Stimulated activated CD8-positive, alpha-beta memory T cell treated with anti-CD3 and anti-CD28 coated beads, Interleukin-4, amount 100 ng/mL, for 24 hours (primary cell): ENCODE measurements around the gene PLK1.

Experiments used
- DNase-seq: peaks from one replicate; pipeline ENCODE4 v3.0.0-alpha.2; 2020; ENCODE audit warnings: low read depth

PLK1 gene

DNA sequence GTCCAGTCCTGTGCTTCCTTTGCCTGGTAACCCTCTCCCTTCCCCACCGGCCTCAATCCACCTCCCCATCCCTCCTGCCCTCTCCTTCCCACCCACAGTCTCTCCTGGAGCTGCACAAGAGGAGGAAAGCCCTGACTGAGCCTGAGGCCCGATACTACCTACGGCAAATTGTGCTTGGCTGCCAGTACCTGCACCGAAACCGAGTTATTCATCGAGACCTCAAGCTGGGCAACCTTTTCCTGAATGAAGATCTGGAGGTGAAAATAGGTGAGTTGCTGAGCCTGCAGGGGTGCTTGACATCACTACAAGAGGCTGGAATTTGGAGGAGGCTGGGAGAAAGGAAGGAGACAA is 1.3 kb downstream of the PLK1 start:
- DNase-seq: no peak

DNA sequence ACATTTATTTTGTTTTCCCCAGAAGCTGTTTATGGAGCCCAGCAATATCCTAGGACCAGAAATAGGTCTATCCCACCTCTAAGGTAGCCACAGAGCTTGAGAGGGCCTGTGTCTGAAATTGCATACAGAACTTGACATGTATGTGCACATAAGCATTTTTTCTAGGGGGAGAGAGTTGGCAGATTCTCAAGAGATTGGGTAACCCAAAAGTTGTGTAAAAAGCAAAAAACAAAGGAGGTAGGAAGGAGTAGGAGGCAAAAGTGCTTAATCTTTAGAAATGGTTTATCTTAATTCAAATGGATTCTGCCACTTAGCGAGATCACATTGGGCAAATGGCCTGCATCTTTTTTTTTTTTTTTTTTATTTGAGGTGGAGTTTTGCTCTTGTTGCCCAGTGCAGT is 3.5 kb downstream of the PLK1 start:
- DNase-seq: no peak

DNA sequence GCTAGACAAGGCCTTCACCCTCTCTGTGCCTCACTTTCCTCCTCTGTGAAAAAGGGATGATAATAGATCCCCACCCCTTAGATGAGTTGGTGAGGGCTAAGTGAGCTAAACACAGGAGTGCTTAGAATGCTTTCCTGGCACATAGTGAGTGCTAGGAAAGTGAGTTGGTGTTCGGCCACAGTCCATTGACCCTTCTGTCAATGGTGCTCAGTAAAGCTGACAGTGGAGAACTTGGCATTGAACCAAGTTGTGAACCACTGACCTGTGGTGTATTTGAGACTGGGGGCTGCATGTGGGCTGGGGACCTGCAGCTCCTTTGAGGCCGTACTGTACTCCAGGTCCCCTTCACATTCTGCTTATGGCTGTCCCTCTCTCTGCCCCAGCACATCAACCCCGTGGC is 4.8 kb downstream of the PLK1 start:
- no peak for DNase-seq

DNA sequence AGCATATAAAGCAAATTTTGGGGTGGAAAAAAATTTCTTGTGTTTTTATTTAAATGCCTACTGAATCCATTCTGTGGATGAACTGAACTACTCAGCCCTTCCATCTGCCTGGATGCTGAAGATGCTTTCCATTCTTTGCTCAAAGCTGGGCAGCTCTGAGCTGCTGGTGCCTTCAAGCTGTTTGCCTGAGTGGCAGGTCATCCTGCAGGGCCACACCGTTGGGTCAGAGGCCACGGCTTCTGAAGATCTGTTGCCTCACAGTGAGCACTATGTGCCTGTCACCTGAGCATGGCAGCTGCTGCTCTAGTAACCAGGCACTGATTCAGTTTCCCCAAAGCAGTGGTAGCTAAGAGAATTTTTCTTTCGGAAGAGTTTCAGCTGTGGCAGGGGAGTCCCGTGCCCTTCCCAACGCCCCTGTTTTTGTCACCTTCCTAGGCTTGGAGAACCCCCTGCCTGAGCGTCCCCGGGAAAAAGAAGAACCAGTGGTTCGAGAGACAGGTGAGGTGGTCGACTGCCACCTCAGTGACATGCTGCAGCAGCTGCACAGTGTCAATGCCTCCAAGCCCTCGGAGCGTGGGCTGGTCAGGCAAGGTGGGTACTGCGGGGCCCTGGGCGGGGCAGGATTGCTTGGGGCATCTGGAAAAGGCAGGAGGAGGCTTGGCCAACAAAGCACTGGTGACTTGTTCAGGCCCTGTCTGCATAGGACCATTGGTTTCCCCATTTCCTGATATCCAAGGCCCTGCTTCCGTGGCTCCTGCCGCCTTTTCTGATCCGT is 8.5 kb downstream of the PLK1 start:
- no peak for DNase-seq

DNA sequence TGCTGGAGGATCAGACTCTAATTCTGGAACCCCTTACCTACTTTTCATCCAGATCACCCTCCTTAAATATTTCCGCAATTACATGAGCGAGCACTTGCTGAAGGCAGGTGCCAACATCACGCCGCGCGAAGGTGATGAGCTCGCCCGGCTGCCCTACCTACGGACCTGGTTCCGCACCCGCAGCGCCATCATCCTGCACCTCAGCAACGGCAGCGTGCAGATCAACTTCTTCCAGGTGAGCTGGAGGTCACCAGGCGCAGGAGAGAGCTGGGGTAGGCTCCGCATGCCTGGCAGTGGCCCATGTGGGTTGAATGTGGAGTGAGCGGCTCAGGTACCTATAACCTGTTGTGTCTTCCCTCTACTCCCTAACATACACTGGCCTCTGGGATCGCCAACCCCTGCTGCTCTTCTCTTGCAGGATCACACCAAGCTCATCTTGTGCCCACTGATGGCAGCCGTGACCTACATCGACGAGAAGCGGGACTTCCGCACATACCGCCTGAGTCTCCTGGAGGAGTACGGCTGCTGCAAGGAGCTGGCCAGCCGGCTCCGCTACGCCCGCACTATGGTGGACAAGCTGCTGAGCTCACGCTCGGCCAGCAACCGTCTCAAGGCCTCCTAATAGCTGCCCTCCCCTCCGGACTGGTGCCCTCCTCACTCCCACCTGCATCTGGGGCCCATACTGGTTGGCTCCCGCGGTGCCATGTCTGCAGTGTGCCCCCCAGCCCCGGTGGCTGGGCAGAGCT is 10.9 kb downstream of the PLK1 start:
- DNase-seq: no peak

DNA sequence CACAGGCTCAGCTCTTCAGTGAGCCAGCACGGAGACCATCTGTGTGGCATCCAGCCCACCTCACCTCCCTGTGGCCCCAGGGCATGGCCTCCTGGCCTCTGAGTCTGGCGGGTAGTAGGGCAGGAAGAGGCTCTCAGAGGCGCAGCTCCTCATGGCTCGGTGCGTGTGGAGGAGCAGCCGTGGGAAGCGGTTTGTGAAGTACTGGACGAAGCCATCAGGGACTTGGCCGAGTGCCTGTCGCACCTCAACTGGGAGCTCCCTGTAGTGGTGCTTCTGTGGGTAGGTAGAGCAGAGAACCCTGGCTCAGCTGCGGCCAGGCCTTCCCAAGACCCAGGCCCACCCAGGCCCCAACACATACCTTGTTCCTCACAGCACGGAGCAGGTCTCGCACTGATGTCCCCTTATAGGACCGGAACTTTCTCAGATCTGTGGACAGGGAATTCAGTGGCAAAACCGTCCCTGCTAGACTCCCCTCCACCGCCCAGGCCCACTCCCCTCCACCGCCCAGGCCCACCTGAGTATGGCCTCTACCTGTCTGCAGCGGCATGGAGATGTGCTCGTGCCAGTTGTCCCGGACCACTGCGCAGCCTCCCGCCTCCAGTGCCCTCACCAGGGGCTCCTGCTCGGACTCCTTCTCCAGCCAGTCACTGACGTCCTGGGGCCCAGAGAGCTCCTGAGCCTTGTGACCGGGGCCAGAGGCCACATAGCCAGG is 12.2 kb downstream of the PLK1 start:
- no peak for DNase-seq

DNA sequence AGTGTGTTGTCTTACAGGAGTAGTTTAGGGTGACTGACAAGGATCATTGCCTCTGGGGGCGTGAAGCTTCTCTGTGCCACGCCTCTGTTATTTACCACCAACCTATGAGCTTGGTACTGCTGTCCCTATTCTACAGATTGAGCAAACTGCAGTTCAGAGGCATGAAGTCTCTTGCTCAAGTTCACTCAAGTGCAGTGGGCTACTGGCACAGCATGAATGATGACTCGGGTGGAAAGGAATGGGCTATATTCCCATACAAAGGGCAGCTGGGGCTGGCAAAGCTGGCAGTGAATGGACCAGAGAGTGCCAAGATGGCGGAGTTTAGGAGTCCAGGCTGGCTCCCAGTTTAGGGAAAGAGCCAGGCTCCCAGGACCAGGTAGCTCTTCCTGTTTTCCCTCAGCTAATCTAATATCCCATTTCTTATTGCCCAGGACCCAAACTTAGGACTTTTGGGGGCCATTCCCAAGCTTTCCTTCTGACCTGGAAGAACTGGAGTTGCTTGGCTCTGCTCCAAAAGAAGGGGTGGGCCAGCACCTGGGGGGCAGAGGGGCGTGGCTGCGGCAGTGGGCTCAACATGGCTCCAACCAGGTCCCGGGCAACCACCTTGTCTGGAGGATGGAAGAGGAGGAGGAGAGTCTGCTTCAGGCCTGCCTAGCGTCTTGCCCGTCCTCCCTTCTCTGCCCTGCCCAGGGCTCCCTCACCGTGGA is 12.9 kb downstream of the PLK1 start:
- DNase-seq: no peak

DNA sequence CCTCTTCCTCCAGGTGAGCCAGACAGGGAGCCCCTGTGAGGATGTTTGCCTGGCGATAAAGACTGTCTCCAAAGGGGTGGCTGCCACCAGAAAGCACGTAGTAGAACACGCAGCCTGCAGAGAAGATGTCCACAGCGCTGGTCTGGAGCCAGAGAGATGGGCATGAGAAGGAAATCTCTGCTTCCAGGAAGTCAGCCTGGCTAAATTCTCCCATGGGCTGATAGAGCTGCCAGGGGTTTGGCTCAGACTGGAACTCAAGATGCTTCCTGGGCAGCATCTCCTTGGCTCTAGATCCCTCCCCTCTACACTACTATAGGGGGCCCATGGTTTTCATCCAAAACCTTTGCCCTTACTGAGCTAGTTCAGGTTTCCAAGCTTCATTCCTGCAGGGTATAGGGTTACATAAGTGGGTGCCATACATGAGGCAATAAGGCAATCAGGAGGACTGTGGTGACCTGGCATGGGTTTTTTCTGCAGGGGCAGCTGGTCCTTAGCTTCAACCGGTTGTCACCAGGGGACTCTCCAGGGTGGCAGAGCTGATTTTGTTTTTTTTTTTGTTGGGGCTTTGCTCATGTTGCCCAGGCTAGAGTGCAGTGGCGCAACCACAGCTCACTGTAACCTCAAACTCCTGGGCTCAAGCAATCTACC is 13.6 kb downstream of the PLK1 start:
- no peak for DNase-seq

DNA sequence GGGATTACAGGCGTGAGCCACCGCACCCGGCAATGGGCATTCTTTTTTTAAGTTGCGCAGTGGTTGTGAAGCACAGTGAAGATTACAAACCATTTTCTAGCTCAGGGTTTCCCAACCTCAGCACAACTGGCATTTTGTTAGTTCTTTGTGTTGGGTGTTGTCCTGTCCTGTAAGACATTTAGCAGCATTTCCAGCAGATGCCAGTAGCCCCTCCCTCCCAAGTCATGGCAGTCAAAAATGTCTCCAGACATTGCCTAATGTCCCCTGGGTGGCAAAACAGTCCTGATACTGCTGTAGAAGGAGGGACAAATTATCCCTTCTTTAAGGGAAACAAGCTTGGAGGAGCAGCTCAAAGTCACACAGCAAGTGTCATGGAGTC is 15.6 kb downstream of the PLK1 start:
- no peak for DNase-seq

DNA sequence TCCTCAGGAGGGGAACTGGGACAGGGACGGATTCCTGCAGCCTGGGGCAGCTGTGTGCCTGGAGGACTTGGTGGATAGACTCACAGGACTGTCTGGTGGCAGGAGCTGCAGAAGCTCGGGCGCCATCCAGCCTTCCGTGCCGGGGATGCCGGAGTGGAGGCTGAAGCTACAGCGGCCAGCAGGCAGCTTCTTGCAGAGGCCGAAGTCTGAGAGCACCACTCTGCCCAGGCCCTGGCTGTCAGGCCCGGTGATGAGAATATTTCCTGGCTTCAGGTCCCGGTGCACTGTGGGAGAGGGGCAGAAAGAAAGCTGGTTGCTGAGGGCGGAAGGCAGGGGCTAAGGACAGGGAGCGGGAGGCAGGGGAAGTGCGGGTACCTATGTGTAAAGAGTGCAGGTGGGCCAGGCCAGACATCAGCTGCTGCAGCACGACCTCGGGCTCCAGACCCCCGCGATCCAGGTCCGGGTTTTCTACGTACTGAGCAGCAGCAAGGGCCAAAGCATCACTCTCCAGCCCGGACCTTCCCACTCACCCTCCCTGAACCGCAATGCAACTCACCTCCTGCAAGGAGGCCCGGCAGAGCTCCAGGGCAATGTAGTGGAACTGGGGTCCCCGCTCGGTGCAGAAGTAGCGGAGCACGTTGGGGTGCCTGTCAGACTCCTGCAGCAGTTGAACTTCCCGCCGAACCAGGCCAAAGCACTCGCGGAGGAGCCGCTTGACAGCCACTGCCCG is 16.1 kb downstream of the PLK1 start:
- no peak for DNase-seq

DNA sequence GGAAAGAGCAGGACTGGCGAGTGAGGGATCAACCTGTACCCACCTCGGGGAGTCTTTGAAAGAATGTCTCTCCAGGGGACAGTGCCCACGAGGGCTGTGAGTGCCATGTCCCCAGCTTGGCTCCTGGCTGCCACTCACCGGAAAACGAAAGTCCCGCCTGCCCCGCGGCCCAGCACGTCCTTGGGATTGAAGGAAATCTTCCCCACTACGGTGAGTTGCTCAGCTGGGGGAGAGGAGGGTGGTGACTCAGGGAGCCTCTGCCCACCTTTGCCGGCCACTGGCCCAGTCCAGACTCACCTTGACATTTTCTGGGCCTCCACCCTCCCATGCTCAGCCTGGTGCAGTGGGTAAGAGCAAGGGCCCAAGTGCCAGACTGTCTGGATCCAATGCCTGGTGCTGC is 17.1 kb downstream of the PLK1 start:
- no peak for DNase-seq

DNA sequence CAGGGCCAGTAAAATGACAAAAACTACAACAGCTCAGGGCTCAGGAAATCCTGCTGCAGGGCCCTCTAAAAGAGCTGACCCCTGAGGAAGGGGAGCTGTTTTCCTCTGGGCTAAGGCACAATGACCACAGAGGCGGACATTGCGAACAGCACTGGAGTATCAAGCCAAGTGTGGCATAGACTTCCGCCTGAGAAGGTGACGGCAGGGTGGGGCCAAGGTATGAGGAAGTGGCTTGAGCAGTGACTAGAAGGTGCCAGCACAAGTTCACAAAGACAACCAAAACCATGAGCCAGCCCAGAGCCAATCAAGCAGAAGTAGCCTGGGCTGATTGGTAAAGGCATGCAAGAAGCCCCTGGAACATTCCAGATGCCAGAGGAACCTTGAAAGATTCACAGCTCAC is 20.4 kb downstream of the PLK1 start:
- DNase-seq: no peak

DNA sequence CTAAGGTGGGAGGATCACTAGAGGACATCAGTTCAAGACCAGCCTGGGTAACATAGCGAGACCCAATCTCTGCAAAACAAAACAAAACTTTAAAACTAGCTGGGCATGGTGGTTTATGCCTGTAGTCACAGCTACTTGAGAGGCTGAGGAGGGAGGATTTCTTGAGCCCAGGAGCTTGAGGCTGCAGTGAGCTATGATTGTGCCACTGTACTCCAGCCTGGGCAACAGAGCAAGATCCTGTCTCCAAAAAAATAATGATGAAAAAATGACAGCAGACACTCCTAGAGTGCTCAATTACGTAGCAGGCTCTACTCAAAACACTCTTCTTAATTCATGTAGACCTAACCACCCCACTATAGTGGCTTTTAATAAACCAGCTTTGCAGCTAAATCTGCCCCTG is 21.4 kb downstream of the PLK1 start:
- no peak for DNase-seq

DNA sequence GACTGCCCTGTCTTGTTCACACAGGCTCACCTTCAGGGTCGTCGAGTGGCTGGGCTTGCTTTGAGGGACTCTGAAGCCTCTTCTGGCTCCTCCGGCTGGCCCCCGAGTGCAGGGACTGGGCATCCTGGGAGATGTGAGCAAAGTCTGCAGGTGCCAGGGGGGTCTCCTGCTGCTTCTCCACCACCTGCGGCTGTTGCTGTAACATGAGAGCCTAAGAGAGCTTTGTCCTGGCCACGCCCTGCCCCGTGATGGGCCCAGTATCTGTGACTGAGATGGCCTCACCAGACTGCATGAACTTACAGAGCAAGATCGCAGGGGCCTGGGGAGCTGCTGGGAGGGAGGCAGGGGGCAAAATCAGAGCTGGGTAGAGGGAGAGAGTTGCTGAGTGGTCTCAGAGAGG is 21.8 kb downstream of the PLK1 start:
- no peak for DNase-seq

DNA sequence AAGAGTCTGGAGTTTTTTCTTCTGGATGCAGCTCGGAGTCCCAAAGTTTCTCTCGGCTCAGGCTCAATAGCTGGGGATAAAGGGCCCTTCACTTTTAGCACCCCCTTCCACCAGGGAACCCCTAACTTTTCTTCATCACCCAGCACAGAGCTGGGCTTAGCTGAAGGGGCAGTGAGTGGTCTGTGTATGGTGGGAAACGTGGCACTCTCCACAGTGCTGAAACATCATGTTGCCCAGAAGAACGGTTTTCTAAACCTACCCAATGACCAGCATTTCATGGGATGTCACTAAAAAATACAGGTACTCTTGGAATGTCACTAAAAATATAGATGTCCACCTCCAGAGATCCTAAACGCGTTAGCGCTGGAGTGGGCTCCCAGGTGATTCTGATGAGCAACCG is 22.4 kb downstream of the PLK1 start:
- no peak for DNase-seq

DNA sequence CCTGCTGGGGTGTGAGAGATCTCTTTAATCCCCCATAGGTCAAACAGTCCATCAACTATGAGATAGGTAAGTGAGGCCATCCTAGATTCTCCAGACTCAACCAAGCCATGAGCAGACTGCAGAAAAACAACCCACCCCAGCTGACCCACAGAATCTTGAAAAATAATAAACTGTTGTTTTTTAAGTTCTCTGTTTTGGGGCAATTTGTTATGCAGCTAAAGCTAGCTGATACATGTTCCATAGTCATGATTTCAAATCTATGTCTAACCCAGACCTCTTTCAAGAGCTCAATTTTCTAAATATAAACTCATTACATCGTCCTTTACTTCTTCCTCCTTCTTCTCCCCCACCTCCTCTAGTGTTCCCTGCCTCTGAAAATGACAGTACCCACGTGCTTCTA is 24.3 kb downstream of the PLK1 start:
- DNase-seq: no peak

DNA sequence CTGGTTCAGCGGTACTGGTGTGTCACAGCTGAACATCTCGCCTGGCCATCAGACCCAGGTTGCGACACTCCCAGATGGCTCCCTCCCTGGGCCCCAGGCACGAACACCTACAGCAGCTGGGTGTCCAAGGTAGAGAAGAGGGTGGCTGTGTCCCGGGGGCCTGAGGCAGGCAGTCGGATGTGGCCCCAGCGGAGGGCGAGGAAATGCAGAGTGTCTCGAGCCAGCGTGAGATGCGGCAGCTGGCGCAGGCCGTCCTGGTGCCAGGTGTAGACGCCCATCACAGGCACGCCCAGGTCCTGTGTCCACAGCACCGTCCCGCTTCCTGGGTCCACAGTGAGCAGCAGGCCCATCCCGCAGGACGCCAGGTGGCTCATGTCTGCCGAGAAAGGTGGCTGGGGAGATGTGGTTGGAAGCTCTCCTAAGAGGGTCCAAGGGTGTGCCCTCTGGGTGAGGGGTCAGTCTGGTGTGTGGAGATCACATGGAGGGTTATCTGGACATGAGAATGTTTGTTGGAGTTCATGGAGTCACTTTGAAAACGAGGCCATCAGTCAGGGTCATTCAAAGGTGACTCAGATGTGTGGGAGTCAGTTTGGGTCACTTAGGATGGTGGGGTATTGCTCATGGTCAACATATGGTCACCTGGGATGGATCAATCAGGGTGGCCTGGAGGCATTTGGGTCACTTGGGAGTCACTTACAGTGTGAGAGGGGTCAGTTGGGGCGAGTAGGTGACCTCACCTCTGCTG is 26.3 kb downstream of the PLK1 start:
- DNase-seq: no peak

DNA sequence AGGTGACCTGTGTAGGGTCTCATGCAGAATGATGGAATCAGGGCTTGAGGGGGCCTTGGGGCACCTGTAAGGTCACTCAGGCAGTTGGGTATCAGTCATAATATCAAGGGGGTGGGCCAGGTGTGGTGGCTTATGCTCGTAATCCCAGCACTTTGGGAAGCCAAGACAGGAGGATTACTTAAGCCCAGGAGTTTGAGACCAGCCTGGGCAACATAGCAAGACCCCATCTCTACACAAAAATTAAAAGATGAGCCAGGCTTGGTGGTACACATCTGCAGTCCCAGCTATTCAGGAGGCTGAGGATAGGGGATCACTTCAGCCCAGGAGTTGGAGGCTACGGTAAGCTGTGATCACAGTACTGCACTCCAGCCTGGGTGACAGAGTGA is 26.8 kb downstream of the PLK1 start:
- DNase-seq: no peak

DNA sequence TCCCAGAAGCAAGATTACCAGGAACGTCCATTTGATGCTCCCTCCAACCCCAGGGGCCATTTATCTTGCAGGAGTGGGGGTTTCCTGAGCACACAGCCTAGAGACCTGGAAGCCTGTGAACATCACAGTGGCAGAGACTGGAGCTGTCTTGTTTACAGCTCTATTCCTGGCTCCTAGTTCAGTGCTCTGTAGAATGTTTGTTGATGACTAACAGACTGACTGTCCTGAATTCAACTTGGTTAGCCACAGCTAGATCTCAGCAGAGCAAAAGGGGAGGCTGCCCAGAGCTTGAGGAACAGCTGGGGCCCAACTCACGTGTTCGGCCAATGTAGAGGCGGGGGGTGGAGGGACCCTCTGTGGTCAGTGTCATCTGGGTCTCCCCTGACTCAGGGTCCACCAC is 27.8 kb downstream of the PLK1 start:
- DNase-seq: no peak

DNA sequence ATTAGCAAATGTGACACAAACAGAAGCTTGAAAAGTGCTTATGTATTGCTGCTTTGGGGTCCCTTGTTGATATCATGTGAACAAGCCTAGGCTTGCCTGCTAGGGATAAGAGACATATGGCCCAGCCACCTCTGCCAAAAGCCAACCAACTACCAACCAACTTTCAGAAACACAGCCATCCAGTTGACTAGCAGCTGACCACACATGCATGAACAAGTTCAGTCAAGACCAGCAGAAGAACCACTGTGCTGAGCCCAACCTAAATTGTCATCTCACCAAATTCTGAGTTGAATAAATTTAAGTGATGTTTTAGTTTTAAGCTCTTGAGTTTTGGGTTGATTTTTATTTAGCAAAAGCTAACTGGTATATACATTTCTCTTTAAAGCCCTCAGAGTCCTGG is 30.8 kb downstream of the PLK1 start:
- DNase-seq: no peak

DNA sequence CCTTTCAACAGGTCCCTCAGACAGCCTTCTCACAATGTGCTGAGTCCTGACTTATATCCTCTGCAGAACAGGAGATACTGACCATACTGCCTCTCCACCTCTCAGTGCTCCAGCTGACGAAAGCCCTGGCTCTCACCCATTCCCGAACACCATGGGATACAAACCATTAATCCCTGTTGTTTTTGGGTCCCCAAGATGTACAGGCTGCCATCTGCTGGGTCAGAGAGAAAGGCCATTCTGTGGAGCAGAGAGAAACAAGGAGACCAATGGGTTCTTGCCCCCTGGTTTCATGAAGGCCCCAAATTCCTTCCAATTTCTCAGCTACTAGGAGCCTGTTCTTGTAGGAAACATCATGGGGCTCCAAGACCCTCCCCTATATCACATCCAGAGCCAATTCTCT is 31.3 kb downstream of the PLK1 start:
- DNase-seq: no peak
